B cell (primary cell): Measurements from ENCODE around the gene SPHK2. TPM values are rescaled to one million over a fixed set of nuclear protein-coding genes. Genes with fewer than 3 reads are reported as not detected.

Source experiments
- ATAC-seq: fragments of 200-7000 bp; cut with Tn5 transposase; one replicate; pipeline ENCODE4 v1.10.0; 2021; ENCODE audit warnings: low read depth, mild to moderate bottlenecking, moderate number of reproducible peaks, moderate library complexity
- CTCF ChIA-PET: fragments of 350-600 bp; sonication (Branson Sonifier 250); formaldehyde crosslinking; loops from one replicate; lab custom pipeline; 2021; ENCODE audit warnings: antibody characterized with exemption, inconsistent platforms; lab: Charles Lee
- POLR2A ChIA-PET: fragments of 350-600 bp; sonication (Branson Sonifier 250); formaldehyde crosslinking; loops from one replicate; lab custom pipeline; 2021; ENCODE audit warnings: antibody characterized with exemption; lab: Charles Lee
- DNase-seq: peaks from one replicate; pipeline ENCODE4 v3.0.0; 2013
- H2AFZ ChIP-seq: 2 replicates; pipeline ENCODE4 v1.6.1; 2012; ENCODE audit warnings: mild to moderate bottlenecking, low read depth, low read length; ENCODE audit not compliant: insufficient read depth, poor library complexity, severe bottlenecking
- H3K27ac ChIP-seq, 2 donors: 1 replicate in 1 of 2; 2 replicates in 1 of 2; pipeline ENCODE4 v1.5.1; 2012 to 2013; ENCODE audit warnings: low read length in 2 of 2, mild to moderate bottlenecking in 2 of 2, moderate library complexity in 1 of 2
- H3K27me3 ChIP-seq, 4 experiments: fragments of 200-600 bp in 1 of 4; sonication (generic) in 1 of 4; replicated peaks in 1 of 4; 1 replicate in 2 of 4; 2 replicates in 2 of 4; pipeline versions ENCODE4 v1.6.1 to v1.7.0; 2013 to 2016; ENCODE audit warnings: low read length in 3 of 4, mild to moderate bottlenecking in 2 of 4, mixed read lengths in 1 of 4, moderate library complexity in 1 of 4; ENCODE audit not compliant: insufficient read depth in 4 of 4, control insufficient read depth in 3 of 4; ENCODE audit errors: control extremely low read depth in 1 of 4
- H3K36me3 ChIP-seq, 2 experiments: replicated peaks in 1 of 2; 1 replicate in 1 of 2; 2 replicates in 1 of 2; pipeline versions ENCODE4 v1.6.1 to v1.7.1; 2013; ENCODE audit warnings: low read length in 1 of 2; ENCODE audit not compliant: insufficient read depth in 2 of 2, control insufficient read depth in 1 of 2; ENCODE audit errors: control extremely low read depth in 1 of 2, extremely low read depth in 1 of 2
- H3K4me1 ChIP-seq, 2 donors: fragments of 200-600 bp in 1 of 2; sonication (generic) in 1 of 2; 1 replicate in 1 of 2; 2 replicates in 1 of 2; pipeline versions ENCODE4 v1.5.1 to v1.6.1; 2013 to 2017; ENCODE audit warnings: low read length in 2 of 2; ENCODE audit not compliant: control insufficient read depth in 2 of 2, insufficient read depth in 2 of 2
- H3K4me2 ChIP-seq: replicated peaks from 2 replicates; pipeline ENCODE3; 2012; ENCODE audit warnings: mild to moderate bottlenecking, low read depth, low read length; ENCODE audit not compliant: poor library complexity, severe bottlenecking
- H3K4me3 ChIP-seq, 5 experiments: fragments of 200-600 bp in 1 of 5; sonication (generic) in 1 of 5; 1 replicate in 3 of 5; 2 replicates in 2 of 5; pipeline versions ENCODE4 v1.5.1 to v1.7.0; 2011 to 2016; ENCODE audit warnings: low read length in 4 of 5, mild to moderate bottlenecking in 4 of 5, low read depth in 2 of 5, control low read depth in 1 of 5, moderate library complexity in 1 of 5; ENCODE audit not compliant: insufficient read depth in 1 of 5; ENCODE audit errors: control extremely low read depth in 1 of 5, extremely low read depth in 1 of 5
- H3K79me2 ChIP-seq: fragments of 200-600 bp; sonication (generic); one replicate; pipeline ENCODE4 v1.6.0; 2016; ENCODE audit warnings: low read length; ENCODE audit not compliant: control insufficient read depth, insufficient read depth
- H3K9ac ChIP-seq: fragments of 200-600 bp; sonication (generic); 2 replicates; pipeline ENCODE4 v1.6.1; 2017; ENCODE audit warnings: mild to moderate bottlenecking, low read length, moderate library complexity
- H3K9me3 ChIP-seq, 3 donors: one replicate each; pipeline versions ENCODE4 v1.6.1 to v1.7.1; 2013; ENCODE audit warnings: low read length in 2 of 3; ENCODE audit not compliant: control insufficient read depth in 2 of 3, insufficient read depth in 1 of 3; ENCODE audit errors: control extremely low read depth in 1 of 3
- H4K20me1 ChIP-seq: 2 replicates; pipeline ENCODE4 v1.6.0; 2012; ENCODE audit warnings: mild to moderate bottlenecking, low read length; ENCODE audit not compliant: insufficient read depth, control insufficient read depth, poor library complexity, severe bottlenecking
- H3K27ac Mint-ChIP-seq: one replicate; pipeline ENCODE4 v1.8.0; 2021; ENCODE audit warnings: mixed read lengths
- H3K27me3 Mint-ChIP-seq: one replicate; pipeline ENCODE4 v1.8.0; 2021; ENCODE audit warnings: mixed read lengths
- H3K4me1 Mint-ChIP-seq: one replicate; pipeline ENCODE4 v1.8.0; 2021; ENCODE audit warnings: mixed read lengths
- H3K4me3 Mint-ChIP-seq: one replicate; pipeline ENCODE4 v1.8.0; 2021; ENCODE audit warnings: mixed read lengths
- H3K9me3 Mint-ChIP-seq: one replicate; pipeline ENCODE4 v1.8.0; 2022; ENCODE audit warnings: mixed read lengths; ENCODE audit not compliant: insufficient read depth
- EZH2 ChIP-seq: IDR thresholded peaks from 2 replicates; pipeline ENCODE4 v1.6.1; 2012; ENCODE audit warnings: borderline replicate concordance, low read depth, mild to moderate bottlenecking, moderate library complexity, low read length; ENCODE audit not compliant: insufficient read depth, poor library complexity, severe bottlenecking
- WGBS: methylation state at CpG from one replicate; pipeline ENCODE4 v1.1.5; 2013; ENCODE audit warnings: missing lambda C conversion rate; ENCODE audit not compliant: insufficient coverage; 5-methylcytosine and 5-hydroxymethylcytosine counted together
- intact Hi-C: fragments of 100-400 bp; cut with micrococcal nuclease; formaldehyde crosslinking; loops from one replicate; pipeline ENCODE4 v1.10.0; 2022
- polyA plus RNA-seq: library from polyadenylated mRNA; depleted of rRNA; stranded (reverse); fragments of >200 nt; gene quantifications from 2 replicates; pipeline ENCODE4 v1.2.3, GENCODE V29; 2012
- total RNA-seq, 2 donors: library from RNA; stranded (reverse); fragments of 120-200 nt in 1 of 2; gene quantifications; 1 replicate in 1 of 2; 2 replicates in 1 of 2; pipeline versions ENCODE4 v1.2.3 to v1.2.4, GENCODE V29; 2013 to 2022
- TF ChIP-seq, protein P1 (sequence below): fragments of 200-600 bp; IDR thresholded peaks from one replicate; pipeline ENCODE4 v1.8.0; 2022; ENCODE audit warnings: antibody characterized with exemption, mild to moderate bottlenecking

The SPHK2 gene
- total and polyA plus RNA-seq, 2 donors (not counting 1 experiment from before 2014, with no cell fraction given), result 17.0 to 47.3 TPM

DNA sequence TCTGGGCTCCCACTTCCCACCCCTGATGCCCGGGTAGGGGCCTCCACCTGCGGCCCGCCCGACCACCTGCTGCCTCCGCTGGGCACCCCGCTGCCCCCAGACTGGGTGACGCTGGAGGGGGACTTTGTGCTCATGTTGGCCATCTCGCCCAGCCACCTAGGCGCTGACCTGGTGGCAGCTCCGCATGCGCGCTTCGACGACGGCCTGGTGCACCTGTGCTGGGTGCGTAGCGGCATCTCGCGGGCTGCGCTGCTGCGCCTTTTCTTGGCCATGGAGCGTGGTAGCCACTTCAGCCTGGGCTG lies 9.9 kb downstream of the SPHK2 start:
- peaks cover 17 to 20% of the 10 kb centered on the region in 2 donors for H3K4me1 ChIP-seq
- H3K27me3 ChIP-seq, result no peaks in the 10 kb centered on the region
- H4K20me1 ChIP-seq, result peaks cover 58% of the 10 kb centered on the region
- Mint-ChIP-seq H3K4me3 (no peak overlapping the region), H3K4me1 (peaks cover 30% of the 10 kb centered on the region), H3K9me3 (no peaks in the 10 kb centered on the region), H3K27ac (no peak overlapping the region), H3K27me3 (no peaks in the 10 kb centered on the region)
- H2AFZ ChIP-seq, result no peak overlapping the region
- H3K4me2 ChIP-seq, result no peak overlapping the region
- DNase-seq (no peak), ATAC-seq (no peak)
- WGBS, result 97% methylated on average over 22 of the region's 22 CpGs
- H3K4me3 ChIP-seq, result no peak overlapping the region
- ChIA-PET CTCF (no interaction called here), POLR2A (no interaction called here)
- peaks cover 0 to 10% (median 0%) of the 10 kb centered on the region in 3 donors for H3K9me3 ChIP-seq
- intact Hi-C loops, result no loop called here
- H3K27ac ChIP-seq, result no peak overlapping the region
- no peak overlapping the region for H3K9ac ChIP-seq
- TF ChIP-seq EZH2, result no peak
- TF ChIP-seq, protein P1, sequence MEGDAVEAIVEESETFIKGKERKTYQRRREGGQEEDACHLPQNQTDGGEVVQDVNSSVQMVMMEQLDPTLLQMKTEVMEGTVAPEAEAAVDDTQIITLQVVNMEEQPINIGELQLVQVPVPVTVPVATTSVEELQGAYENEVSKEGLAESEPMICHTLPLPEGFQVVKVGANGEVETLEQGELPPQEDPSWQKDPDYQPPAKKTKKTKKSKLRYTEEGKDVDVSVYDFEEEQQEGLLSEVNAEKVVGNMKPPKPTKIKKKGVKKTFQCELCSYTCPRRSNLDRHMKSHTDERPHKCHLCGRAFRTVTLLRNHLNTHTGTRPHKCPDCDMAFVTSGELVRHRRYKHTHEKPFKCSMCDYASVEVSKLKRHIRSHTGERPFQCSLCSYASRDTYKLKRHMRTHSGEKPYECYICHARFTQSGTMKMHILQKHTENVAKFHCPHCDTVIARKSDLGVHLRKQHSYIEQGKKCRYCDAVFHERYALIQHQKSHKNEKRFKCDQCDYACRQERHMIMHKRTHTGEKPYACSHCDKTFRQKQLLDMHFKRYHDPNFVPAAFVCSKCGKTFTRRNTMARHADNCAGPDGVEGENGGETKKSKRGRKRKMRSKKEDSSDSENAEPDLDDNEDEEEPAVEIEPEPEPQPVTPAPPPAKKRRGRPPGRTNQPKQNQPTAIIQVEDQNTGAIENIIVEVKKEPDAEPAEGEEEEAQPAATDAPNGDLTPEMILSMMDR, result no peak
- H3K36me3 ChIP-seq, result peaks cover 0 to 54% of the 10 kb centered on the region in 2 experiments
- H3K79me2 ChIP-seq, result peaks cover 11% of the 10 kb centered on the region

DNA sequence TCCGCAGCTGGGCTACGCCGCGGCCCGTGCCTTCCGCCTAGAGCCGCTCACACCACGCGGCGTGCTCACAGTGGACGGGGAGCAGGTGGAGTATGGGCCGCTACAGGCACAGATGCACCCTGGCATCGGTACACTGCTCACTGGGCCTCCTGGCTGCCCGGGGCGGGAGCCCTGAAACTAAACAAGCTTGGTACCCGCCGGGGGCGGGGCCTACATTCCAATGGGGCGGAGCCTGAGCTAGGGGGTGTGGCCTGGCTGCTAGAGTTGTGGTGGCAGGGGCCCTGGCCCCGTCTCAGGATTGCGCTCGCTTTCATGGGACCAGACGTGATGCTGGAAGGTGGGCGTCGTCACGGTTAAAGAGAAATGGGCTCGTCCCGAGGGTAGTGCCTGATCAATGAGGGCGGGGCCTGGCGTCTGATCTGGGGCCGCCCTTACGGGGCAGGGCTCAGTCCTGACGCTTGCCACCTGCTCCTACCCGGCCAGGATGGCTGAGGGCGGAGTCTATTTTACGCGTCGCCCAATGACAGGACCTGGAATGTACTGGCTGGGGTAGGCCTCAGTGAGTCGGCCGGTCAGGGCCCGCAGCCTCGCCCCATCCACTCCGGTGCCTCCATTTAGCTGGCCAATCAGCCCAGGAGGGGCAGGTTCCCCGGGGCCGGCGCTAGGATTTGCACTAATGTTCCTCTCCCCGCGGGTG lies 10.4 kb downstream of the SPHK2 start:
- Mint-ChIP-seq H3K27ac (peak overlapping the region; percentile 53), H3K4me3 (no peak overlapping the region), H3K9me3 (no peaks in the 10 kb centered on the region), H3K27me3 (no peaks in the 10 kb centered on the region), H3K4me1 (peaks cover 33% of the 10 kb centered on the region)
- H3K4me1 ChIP-seq, result peaks cover 17 to 20% of the 10 kb centered on the region in 2 donors
- POLR2A ChIA-PET, result interaction anchor here (0.5 to 0.6 kb wide), 2 partner anchors 162 to 439 kb away, joined by 4 read pairs; no protein-coding TSS in a partner anchor
- no peak overlapping the region for H2AFZ ChIP-seq
- H3K9ac ChIP-seq, result no peak overlapping the region
- no peak overlapping the region for H3K4me3 ChIP-seq
- peaks cover 12% of the 10 kb centered on the region for H3K79me2 ChIP-seq
- peaks cover 0 to 10% (median 0%) of the 10 kb centered on the region in 3 donors for H3K9me3 ChIP-seq
- CTCF ChIA-PET, result interaction anchor here (0.8 to 1.1 kb wide), 2 partner anchors 9 to 11 kb away, joined by 3 read pairs; partner anchors contain the start of genes RPL18 and SPHK2
- no peak overlapping the region for H3K27ac ChIP-seq
- H3K4me2 ChIP-seq, result no peak overlapping the region
- H3K27me3 ChIP-seq, result no peaks in the 10 kb centered on the region
- ATAC-seq (no peak), DNase-seq (no peak)
- intact Hi-C loops, result loop anchor here (10.0 kb wide), 2 partner anchors 485 to 845 kb away; partner anchors contain the start of genes C19orf73, FLT3LG, LIN7B and PPFIA3
- H4K20me1 ChIP-seq, result peaks cover 56% of the 10 kb centered on the region
- peaks cover 0 to 54% of the 10 kb centered on the region in 2 experiments for H3K36me3 ChIP-seq
- 93% methylated on average over 48 of the region's 48 CpGs for WGBS
- TF ChIP-seq, protein P1, result no peak
- TF ChIP-seq EZH2, result no peak
